T1000 (cell line): ENCODE measurements around the gene SORCS2.
"Not testable (repeated sequence)": the region's sequence is repeated elsewhere in the genome, so short reads cannot be mapped to it uniquely, and the experiment has no call there.

Experiments used
- DNase-seq: peaks from one replicate; lab custom pipeline; 2025; ENCODE audit warnings: mixed read lengths; lab: John Stamatoyannopoulos, UW

SORCS2 gene

DNA sequence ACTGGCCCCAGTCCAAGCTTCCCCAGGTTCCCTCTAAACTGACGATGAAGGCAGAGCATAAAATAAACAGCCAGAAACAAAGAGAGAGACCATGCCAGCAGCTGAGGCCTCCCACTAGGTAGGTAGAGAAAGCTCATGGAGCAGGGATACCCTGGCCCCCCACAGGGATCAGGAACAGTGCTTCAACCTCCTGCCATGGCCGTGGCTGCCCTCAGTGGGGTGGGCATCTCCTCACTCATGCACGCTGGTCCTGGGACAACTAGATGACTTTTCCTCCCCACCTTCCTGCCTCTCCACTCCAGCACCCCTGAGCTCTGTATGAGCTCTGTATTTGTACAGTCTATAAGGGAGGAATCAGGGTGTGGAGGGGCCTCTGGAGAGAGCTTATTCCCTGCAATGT, 360.1 kb downstream of the SORCS2 start:
- DNase-seq, result no peak

DNA sequence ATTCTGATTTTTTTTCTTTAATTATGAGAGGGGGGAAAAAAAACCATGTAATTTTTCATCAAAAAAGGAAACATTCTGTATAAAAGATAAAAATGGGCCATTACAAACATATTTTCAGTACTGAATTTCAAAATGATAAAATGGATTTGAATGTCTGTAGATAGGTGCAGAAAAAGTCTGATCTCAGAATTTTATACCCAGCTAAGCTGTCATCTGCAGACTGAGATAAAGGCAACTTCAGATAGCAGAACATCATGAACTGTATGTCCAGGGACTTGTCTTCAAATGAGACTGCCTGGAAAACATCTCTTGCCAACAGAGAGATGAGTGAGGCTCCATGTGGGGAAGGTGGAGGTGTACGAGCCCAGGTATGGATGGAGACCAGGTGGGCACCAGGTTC, 360.9 kb downstream of the SORCS2 start:
- no peak for DNase-seq

DNA sequence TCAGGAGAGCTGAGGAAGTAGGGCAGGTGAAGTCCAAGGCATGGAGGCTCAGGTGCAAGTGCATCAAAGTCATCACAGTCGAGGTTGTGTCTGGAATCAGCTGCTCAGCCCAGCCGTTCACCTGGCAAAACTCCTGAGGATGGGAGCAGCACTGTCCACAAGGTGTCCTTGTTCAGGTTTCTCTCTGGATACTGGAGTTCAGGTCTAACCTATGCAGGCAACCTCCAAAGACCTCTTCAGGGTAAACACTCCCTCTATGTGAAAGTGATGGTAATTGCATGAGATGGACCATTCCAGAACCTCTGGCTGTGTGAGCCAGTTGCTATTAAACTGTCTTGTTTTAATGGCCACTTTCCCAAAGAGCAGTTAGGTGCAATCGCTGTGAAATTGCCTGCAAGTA, 362.6 kb downstream of the SORCS2 start:
- no peak for DNase-seq

DNA sequence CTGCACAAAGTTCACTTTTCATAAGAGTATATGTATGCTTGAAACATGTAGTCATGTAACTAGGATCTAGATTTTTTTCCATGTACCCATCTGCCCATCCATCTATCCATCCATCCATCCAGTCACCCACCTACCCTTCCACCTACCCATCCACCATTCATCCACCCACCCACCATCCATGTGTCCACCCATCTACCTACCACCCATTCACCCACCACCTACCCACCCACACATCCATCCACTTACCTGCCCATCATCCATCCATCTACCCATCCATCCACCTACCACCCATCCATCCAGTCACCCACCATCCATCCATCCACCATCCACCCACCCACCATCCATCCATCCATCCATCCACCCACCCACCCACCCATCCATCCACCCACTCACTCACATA, 364.2 kb downstream of the SORCS2 start:
- DNase-seq, result no peak

DNA sequence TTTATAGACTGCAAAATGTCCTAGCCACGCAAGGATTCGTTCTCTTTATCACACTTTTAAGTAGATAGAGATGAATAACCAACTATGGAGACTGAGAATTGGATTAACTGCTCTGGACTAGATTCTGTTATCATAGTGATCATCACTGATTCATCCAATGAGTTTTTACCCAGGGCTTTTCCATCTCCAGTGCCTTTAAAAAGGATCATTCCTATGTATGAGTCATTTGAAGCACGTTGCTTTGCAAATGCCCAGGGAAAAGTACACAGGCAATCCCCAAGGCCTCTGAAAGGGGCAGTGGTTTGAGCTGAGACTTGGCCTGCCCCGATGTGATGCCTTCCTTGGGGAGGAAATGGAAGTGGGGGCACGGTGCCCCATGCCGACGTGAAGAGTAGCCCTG, 365.1 kb downstream of the SORCS2 start:
- DNase-seq, result peak; percentile 22

DNA sequence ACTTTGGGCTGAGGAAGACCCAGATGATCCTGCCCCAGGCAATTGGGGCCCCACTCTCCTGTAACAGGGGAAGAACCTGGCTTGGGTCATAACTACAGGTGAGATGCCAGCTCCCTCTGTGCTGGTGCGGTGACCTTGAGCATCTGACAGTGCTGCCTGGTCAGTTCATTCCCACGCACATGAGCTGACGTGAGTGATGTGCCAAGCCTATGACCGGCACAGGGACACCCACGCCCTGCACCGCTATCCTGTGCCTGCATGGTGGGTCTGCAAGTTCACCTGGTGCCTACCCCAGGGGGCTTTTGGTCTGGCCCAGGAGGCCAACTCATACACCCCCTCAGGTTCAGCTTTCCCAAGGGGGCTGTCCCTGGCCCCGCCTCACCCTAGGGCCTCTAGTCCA, 366.1 kb downstream of the SORCS2 start:
- no peak for DNase-seq

DNA sequence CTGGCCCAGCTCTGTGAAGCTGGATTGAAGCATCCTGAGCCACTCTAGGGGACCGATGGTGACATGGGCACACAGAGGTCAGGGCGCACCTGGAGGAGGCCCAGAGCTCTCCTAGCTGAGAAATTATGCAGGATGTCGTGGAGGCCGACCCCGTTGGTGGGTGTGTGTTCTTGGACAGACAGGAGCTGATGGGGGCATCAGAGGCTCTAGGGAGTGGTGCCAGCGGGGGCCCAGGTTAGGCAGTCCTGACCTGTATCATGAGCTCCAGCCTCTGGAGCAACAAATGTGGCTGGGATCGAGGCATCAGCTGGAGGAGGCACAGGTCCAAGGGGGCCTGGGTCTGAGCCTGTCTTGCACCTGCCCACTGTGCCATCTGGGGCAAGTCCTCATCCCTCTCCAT, 367.0 kb downstream of the SORCS2 start:
- DNase-seq, result no peak

DNA sequence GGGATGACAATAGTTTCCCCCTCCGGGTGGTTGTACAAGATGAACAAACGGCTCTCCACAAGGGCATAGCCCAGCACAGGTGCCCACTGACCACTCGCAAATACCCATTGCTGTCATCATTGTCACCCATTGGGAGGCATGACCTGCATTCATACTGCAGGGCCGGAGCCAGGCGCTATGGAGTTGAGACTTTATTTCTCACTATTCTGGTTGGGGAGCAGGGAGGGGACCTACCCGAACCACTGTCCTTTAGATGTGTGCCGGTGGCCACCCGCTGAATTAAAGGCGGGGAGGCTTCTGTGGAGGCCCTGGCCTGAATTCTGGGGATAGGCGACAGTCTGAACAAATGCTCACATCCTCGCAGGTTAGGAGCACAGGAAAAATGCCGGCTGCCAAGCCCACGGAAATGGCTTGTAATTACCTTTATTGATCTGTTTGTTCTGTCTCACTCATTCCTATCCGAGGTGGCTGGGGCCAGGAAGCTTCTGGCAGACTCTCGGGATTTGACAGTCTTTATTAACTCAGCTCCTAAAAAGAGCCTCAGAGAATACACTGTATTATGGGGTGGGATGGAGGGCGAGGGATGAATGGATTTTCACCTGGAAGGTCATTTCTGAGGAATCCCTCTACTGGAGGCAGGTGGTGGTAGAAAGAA, 367.5 kb downstream of the SORCS2 start:
- no peak for DNase-seq

DNA sequence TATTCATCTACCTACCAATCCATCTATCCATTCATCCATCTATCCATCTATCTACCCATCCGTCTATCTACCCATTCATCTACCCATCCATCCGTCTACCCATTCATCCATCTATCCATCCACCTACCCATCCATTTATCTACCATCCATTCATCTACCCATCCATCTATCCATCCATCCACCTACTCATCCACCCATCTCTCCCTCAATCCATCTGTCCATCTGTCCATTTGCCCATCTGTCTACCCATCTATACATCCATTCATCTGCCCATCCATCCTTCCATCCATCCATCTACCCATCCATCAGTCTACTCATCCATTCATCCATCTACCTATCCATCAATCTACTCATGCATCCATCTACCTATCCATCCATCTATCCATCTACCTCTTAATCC, 369.2 kb downstream of the SORCS2 start:
- no peak for DNase-seq

DNA sequence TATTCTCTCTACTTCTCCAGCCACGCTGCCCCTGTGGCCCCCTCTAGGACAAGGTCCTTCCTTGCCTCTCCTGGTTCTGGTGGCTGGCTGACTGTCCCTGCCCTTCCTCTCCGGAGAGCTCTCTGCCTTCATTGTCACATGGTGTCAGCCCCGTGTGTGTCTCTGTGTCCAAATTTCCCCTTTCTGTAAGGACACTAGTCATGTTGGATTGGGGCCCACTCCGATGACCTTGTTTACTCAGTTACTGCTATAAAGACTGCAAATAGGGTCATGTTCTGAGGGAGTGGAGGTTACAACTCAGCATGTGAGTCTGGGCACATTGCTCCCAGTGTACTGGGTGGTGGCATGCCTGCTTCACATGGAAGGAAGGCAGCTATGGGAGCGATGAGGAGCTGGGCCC, 371.9 kb downstream of the SORCS2 start:
- no peak for DNase-seq

DNA sequence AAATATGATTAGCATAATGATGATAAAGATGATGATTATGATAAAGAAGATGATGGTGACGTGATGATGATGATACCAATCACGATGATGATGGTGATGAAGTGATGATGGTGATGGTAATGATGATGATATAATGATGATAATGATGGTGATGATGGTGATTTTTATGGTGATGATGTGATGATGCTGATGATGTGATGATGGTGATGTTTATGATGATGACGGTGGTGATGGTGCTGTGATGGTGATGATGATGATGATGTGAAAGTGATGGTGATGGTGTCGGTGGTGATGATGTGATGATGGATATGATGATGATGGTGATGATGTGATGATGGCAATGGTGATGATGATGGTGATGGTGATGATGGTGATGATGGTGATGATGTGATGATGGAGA, 373.1 kb downstream of the SORCS2 start:
- DNase-seq, result no peak

DNA sequence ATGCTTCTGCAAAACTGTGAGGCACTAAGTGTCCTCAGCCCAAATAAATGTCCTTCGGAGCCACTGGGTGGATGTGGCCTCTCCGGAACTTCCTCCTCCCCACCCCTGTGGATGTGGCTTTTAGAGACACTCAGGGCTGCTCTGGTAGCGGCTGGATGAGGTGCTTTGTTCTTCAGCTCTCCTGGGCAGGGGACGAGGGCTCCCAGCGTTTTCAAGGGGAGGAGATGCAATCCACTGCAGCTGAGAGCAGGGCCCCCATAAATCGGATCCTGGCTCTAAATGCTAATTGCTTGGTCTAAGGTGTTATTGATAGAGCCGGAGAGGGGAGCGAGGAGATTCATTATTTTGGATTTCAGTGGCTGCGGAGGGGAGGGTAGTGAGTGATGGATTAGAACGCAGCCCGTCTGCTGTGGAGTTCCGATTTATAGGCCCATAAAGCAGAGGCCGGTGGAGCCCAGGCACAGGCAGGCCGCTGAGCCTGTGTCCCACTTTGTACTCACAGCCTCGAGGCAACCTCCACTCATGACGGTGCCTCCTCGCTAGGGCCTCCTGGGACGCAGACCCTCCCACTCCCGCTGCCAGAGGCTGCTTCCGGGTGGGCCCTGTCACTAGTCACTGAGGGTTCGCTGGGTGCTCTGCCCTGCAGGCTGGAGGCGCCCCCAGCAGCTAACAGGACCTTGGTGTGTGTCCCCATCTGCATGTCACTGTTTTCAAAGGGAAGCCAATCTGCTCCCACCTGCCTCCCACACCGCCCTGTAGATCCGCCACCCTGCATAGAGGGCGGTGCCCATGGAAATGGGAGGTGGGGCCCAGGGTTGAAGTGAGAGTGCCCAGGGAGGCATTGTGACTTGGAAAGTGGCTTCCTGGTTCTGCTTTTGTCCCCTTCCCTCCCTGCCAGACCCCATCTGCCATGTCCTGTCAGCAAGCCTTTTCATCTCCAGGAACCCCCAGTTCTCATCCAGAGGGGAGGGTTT, 377.8 kb downstream of the SORCS2 start:
- no peak for DNase-seq

DNA sequence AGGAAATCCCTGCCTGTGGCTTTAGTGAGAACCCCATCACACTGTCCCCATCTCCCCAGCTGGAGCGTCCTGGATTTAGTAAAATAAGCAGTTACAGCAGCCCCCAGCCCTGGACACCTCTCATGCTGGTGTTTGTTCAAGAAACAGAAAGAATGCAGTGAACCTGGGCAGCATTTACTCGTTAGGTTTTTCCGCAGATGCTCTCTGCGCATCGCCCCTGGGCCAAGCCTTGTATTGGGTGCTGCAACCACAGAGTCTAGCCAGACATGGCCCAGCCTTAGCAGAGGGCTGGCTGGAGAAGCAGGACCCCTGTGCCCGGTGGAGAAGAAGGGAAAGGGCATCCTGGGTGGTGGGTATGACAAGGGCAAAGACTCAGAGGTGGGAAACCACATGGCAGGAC, 378.7 kb downstream of the SORCS2 start:
- DNase-seq, result no peak

DNA sequence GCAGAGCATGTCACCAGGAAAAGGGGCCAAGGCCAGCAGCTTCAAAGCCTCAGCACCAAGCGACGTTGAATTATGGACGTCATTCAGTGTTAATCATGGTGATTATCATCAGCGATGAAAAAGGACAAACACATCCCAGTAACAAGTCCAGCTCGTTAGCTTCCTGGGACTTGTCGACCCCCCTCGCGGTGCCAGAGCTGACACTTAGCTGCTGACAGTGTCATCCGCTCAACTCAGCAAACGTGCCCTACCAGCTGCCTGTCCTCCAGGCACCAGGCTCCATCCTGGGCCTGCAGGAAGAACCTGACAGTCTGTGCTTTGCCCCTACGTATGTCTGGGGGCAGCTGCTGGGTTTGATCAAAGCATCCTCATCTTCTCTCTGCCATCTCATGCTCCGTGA, 379.4 kb downstream of the SORCS2 start:
- DNase-seq, result no peak

DNA sequence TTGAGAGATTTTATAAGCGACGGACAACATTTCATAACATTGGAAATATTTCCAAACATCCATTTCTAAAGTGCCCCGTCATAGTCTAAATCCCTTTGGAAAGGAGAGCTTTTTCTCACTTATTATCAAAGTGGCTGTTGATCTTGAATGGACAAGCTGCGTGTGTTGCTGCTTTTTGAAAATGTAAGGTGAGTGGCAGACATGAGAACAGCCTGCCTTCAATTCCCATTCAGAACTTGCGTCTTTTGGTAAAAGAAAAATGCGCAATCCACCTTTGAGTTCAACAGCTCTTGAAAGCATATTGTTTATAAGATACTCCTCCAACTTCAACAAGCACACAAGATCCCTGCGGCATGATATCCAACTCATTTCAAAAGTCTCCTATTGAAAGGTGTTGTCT, 380.6 kb downstream of the SORCS2 start:
- DNase-seq, result no peak

DNA sequence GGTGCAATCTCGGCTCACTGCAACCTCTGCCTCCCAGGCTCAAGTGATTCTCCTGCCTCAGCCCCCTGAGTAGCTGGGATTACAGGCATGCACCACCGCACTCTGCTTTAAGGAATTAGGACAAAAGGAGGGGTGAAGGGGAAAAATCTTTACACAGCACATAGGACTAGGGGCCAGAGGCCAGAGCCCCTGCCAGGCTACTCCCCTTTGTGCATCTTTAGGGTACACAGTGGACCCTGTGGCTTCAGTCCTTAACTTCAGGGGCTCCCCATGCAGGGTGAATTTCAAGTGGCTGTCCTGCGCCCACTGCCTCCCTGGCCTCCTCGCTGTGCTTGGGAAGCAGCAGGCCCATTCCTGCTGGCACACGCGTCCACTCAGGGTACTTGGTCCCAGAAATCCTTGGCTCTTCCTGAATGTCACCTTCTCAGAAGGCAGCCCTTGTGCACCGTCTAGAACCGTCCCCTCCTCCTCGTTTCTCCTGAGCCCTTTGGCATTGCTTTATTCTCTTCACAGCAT, 381.3 kb downstream of the SORCS2 start:
- no peak for DNase-seq

DNA sequence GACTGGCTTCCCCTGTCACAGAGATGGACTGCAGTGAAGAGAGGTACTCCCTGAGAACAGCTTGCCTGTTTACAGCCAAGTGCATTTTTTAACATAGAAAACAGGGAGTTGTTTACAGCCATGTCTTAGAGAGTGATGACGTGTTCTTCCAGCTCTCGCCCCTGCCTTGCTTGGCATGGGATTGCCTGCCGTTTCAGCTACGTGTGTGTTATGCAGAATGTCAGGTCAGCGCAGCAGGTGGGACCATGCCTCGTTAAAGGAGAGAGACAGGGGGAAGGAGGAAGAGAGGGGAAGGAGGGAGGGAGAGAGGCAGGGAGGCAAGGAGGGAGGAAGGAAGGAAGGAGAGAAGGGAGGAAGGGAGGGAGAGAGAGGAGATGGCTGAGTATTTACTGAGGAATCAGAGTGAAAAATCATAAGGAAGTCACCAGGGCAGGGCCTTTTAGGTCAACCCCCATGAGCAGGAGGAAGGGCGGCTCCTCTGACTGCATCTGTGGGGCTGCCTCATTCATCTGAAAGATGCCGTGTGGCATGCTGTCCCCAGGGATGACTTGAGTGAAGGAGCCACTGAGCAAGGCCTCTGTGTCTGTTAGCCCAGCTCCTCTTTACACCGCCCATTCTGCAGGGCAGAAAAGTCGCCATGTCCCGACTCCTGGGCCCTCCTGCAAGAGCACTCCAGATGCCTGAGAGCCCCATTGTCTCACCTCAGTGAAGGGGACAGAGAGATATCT, 382.1 kb downstream of the SORCS2 start:
- no peak for DNase-seq

DNA sequence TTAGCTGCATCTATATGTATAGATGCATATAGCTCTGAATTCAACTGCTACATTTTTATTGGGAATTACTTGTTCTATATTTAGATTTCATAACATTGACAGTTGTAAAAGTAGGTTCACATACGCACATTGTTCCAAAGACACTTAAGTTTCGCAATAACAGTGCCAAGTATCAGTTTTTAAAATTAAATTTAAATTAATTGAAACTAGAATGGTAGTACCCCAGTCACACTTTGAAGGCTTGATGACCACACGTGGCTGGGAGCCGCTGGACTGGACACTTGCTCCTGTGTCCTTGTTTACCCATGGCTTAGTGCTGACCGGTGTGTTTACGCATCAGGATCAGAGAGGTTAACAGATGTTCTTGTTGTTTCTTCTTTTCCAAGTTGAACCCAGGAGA, 383.1 kb downstream of the SORCS2 start:
- DNase-seq, result no peak

DNA sequence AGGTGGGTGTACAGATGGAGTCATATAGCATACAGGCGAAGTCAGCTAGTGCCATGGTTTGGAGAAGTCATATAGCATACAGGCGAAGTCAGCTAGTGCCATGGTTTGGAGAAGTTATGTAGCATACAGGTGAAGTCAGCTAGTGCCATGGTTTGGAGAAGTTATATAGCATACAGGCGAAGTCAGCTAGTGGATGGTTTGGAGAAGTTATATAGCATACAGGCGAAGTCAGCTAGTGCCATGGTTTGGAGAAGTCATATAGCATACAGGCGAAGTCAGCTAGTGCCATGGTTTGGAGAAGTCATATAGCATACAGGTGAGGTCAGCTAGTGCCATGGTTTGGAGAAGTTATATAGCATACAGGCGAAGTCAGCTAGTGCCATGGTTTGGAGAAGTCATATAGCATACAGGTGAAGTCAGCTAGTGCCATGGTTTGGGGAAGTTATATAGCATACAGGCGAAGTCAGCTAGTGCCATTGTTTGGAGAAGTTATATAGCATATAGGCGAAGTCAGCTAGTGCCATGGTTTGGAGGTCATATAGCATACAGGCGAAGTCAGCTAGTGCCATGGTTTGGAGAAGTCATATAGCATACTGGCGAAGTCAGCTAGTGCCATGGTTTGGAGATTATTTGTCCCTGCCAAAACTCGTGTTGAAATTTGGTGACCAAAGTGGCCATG, 385.2 kb downstream of the SORCS2 start:
- DNase-seq, result not testable (repeated sequence)

DNA sequence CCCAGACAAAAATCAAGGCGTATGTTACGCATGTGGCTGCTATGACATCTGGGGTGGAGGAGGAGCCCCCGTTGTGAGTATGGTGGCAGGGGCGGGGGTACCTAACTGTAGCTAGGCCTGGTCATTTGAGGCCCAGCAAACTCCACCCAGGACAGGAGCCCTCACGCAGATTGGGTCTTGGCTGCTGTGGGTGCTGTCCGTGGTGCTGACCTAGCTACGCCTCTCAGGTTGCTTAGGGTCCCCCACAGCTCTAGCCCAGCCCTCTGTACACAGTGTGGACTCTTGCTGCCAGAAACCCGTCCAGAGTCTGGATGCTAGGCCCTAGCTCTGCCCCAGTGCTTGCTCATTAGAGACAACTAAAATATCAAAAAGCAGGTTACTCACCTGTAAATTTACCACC, 389.1 kb downstream of the SORCS2 start:
- DNase-seq, result no peak

DNA sequence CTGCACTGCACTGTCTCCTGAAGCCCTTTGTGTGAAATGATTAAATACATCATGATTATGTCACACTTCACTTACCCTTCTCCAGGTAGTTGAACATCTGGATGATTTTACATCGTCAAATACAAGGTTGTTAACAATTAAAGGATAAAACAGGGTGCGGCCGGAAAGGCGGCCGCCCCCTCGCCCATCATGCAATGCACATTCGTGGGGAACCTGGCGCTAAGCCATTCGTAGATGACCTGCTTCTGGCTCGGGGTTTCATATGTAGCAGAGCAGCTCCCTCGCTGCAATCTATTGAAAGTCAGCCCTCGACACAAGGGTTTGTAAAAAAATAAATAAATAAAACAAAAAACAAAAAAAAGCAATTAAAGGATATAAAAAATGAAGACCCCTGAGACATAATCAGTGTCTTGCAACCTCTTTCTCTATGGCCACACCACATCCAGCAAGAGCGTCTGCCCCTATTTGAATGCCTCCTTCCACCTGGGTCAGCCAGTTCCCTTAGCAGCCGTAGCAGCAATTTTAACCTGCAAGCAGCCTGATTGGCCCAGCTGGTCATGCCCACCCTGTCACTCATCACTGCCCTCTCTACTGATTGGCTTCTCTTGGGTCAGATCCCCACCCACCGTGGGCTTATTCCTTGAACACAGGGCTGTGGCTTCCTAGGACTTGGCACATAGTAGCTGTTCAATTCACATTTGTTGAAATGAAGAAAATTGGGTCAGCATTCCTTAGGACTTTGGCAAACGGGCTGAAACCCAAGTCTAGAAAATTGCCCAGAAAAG, 390.2 kb downstream of the SORCS2 start:
- DNase-seq, result no peak
